IMR-90 (cell line): ENCODE results near the gene INPP5A. TPM values are rescaled to one million over a fixed set of nuclear protein-coding genes. Genes with fewer than 3 reads are reported as not detected.

Experiments used
- ATAC-seq: fragments of 200-7000 bp; cut with Tn5 transposase; 2 replicates; pipeline ENCODE4 v1.9.1; 2020; ENCODE audit warnings: low read depth, mild to moderate bottlenecking, moderate library complexity
- BruUV-seq: library from RNA; stranded (reverse); fragments of 400-500 nt; replicated peaks from 2 replicates; lab custom pipeline; 2021; lab: Mats Ljungman, UMichigan
- CTCF ChIA-PET: fragments of 300-600 bp; formaldehyde crosslinking; extraction: SDS; loops from one replicate; lab custom pipeline; 2021; ENCODE audit warnings: antibody characterized with exemption; lab: Yijun Ruan, JAX
- POLR2A ChIA-PET: fragments of 300-600 bp; sonication (Branson Sonifier 250); formaldehyde crosslinking; loops from one replicate; lab custom pipeline; 2022; ENCODE audit warnings: antibody characterized with exemption; ENCODE audit not compliant: unreplicated experiment; lab: Charles Lee
- DNase-seq: peaks from one replicate; pipeline ENCODE4 v3.0.0; 2013
- H2AFZ ChIP-seq: replicated peaks from 2 replicates; pipeline ENCODE3; 2013; ENCODE audit warnings: low read length, mild to moderate bottlenecking; ENCODE audit not compliant: poor library complexity
- H2AK5ac ChIP-seq: 2 replicates; pipeline ENCODE4 v1.6.1; 2013; ENCODE audit warnings: low read depth, low read length, inconsistent platforms
- H2AK9ac ChIP-seq: replicated peaks from 2 replicates; pipeline ENCODE3; 2013; ENCODE audit warnings: mild to moderate bottlenecking, low read depth, low read length, moderate library complexity; ENCODE audit not compliant: poor library complexity
- H2BK120ac ChIP-seq: 2 replicates; pipeline ENCODE4 v1.6.1; 2013; ENCODE audit warnings: low read depth, low read length, inconsistent platforms
- H2BK15ac ChIP-seq: 3 replicates; pipeline ENCODE4 v1.6.1; 2013; ENCODE audit warnings: low read depth, low read length, inconsistent platforms
- H2BK20ac ChIP-seq: 2 replicates; pipeline ENCODE4 v1.6.1; 2013; ENCODE audit warnings: low read depth, mild to moderate bottlenecking, inconsistent platforms, low read length, moderate library complexity
- H2BK5ac ChIP-seq: 2 replicates; pipeline ENCODE4 v1.6.1; 2013; ENCODE audit warnings: mild to moderate bottlenecking, low read depth, low read length, inconsistent platforms; ENCODE audit not compliant: poor library complexity, severe bottlenecking
- H3K14ac ChIP-seq: replicated peaks from 2 replicates; pipeline ENCODE4 v1.6.1; 2013; ENCODE audit warnings: low read depth, low read length, inconsistent platforms
- H3K18ac ChIP-seq: 2 replicates; pipeline ENCODE4 v1.6.1; 2013; ENCODE audit warnings: low read depth, low read length, control low read depth
- H3K23ac ChIP-seq: 2 replicates; pipeline ENCODE4 v1.6.1; 2013; ENCODE audit warnings: low read depth, low read length, inconsistent platforms
- H3K27ac ChIP-seq: 2 replicates; pipeline ENCODE4 v1.5.1; 2013; ENCODE audit warnings: mild to moderate bottlenecking, control low read depth, low read length; ENCODE audit not compliant: insufficient read depth
- H3K27me3 ChIP-seq: 2 replicates; pipeline ENCODE4 v1.6.1; 2013; ENCODE audit warnings: low read length; ENCODE audit not compliant: control insufficient read depth, insufficient read depth
- H3K36me3 ChIP-seq: 2 replicates; pipeline ENCODE4 v1.6.1; 2013; ENCODE audit warnings: low read length, mixed read lengths; ENCODE audit not compliant: control insufficient read depth, insufficient read depth
- H3K4ac ChIP-seq: 2 replicates; pipeline ENCODE4 v1.6.1; 2013; ENCODE audit warnings: low read depth, low read length, inconsistent platforms
- H3K4me1 ChIP-seq: 2 replicates; pipeline ENCODE4 v1.6.1; 2013; ENCODE audit warnings: low read length, mixed read lengths; ENCODE audit not compliant: control insufficient read depth, insufficient read depth
- H3K4me2 ChIP-seq: 2 replicates; pipeline ENCODE4 v1.6.1; 2013; ENCODE audit warnings: low read depth, mild to moderate bottlenecking, control low read depth, low read length, moderate library complexity
- H3K4me3 ChIP-seq: 2 replicates; pipeline ENCODE4 v1.5.1; 2013; ENCODE audit warnings: low read depth, mild to moderate bottlenecking, control low read depth, low read length, moderate library complexity; ENCODE audit not compliant: insufficient read depth
- H3K56ac ChIP-seq: 2 replicates; pipeline ENCODE4 v1.6.1; 2013; ENCODE audit warnings: low read length, inconsistent platforms; ENCODE audit not compliant: insufficient read depth; ENCODE audit errors: extremely low read depth
- H3K79me1 ChIP-seq, 2 experiments: 2 replicates each; pipeline ENCODE4 v1.6.1; 2013; ENCODE audit warnings: low read length in 2 of 2, inconsistent platforms in 1 of 2, low read depth in 1 of 2
- H3K9ac ChIP-seq: 2 replicates; pipeline ENCODE4 v1.6.1; 2013; ENCODE audit warnings: low read depth, low read length, control low read depth
- H3K9me1 ChIP-seq: 2 replicates; pipeline ENCODE4 v1.6.1; 2013; ENCODE audit warnings: low read length, inconsistent platforms; ENCODE audit not compliant: insufficient read depth
- H3K9me3 ChIP-seq: 2 replicates; pipeline ENCODE4 v1.6.1; 2013; ENCODE audit warnings: low read length; ENCODE audit not compliant: control insufficient read depth, insufficient read depth
- H4K20me1 ChIP-seq: 2 replicates; pipeline ENCODE4 v1.6.1; 2013; ENCODE audit warnings: low read length, inconsistent platforms; ENCODE audit not compliant: insufficient read depth
- H4K5ac ChIP-seq: 2 replicates; pipeline ENCODE4 v1.6.1; 2013; ENCODE audit warnings: mild to moderate bottlenecking, low read depth, low read length, control low read depth
- H4K8ac ChIP-seq, 2 experiments: 2 replicates each; pipeline ENCODE4 v1.6.1; 2013; ENCODE audit warnings: low read depth in 2 of 2, low read length in 2 of 2, control low read depth in 1 of 2, inconsistent platforms in 1 of 2
- H4K91ac ChIP-seq: 2 replicates; pipeline ENCODE4 v1.6.1; 2013; ENCODE audit warnings: low read depth, low read length, inconsistent platforms; ENCODE audit not compliant: insufficient read depth
- FOS ChIP-seq: fragments of 150-350 bp; IDR thresholded peaks from 2 replicates; pipeline ENCODE4 v1.6.1; 2016; ENCODE audit warnings: low read depth, low read length
- MAFK ChIP-seq: IDR thresholded peaks from 2 replicates; pipeline ENCODE4 v1.6.1; 2012; ENCODE audit warnings: low read depth, low read length, improper control_type of control experiment
- MAZ ChIP-seq: IDR thresholded peaks from 2 replicates; pipeline ENCODE4 v1.6.1; 2012; ENCODE audit warnings: low read depth, mild to moderate bottlenecking, low read length, improper control_type of control experiment, moderate library complexity, borderline replicate concordance
- RFX5 ChIP-seq: IDR thresholded peaks from 2 replicates; pipeline ENCODE4 v1.8.0; 2012; ENCODE audit warnings: low read depth, mild to moderate bottlenecking, low read length, moderate library complexity
- USF2 ChIP-seq: fragments of 150-350 bp; IDR thresholded peaks from 2 replicates; pipeline ENCODE4 v1.6.1; 2017; ENCODE audit warnings: mild to moderate bottlenecking, antibody characterized with exemption, low read length, low read depth
- WGBS, 2 experiments: methylation state at CpG; one replicate each; pipeline versions ENCODE4 v1.1.5 to v1.1.7; 2013; ENCODE audit warnings: missing lambda C conversion rate in 2 of 2; ENCODE audit not compliant: insufficient read length in 1 of 2; ENCODE audit errors: extremely low coverage in 2 of 2; 5-methylcytosine and 5-hydroxymethylcytosine counted together
- dilution Hi-C: fragments of 300-500 bp; cut with HindIII; formaldehyde crosslinking; loops from one replicate; pipeline ENCODE4 v1.14.3; 2018; ENCODE audit warnings: low sequenced_read_pairs; ENCODE audit not compliant: unreplicated experiment
- in situ Hi-C: fragments of 300-500 bp; cut with MboI; formaldehyde crosslinking; loops from 3 replicates; pipeline ENCODE4 v1.14.3; 2019; ENCODE audit warnings: low sequenced_read_pairs, inconsistent platforms, mixed read lengths
- intact Hi-C: fragments of 100-400 bp; cut with micrococcal nuclease; formaldehyde crosslinking; loops from 2 replicates; pipeline ENCODE4 v1.10.0; 2022
- polyA plus RNA-seq, 3 experiments: library from polyadenylated mRNA; depleted of rRNA; stranded (reverse); fragments of >200 nt; gene quantifications; 2 replicates each; pipeline ENCODE4 v1.2.3, GENCODE V29; 2012; ENCODE audit warnings: low replicate concordance in 1 of 3
- total RNA-seq: library from RNA; depleted of rRNA; stranded (reverse); fragments of >200 nt; gene quantifications from 2 replicates; pipeline ENCODE4 v1.2.3, GENCODE V29; 2012

Gene INPP5A
- total and polyA plus RNA-seq, 2 of the 4 experiments (the other 2 are of a cell fraction) = 21.4 to 36.7 TPM

GRCh38 chr10:132600416-132600815 lies 62.8 kb downstream of the INPP5A start:
- dilution Hi-C loops = no loop called here
- H2BK20ac ChIP-seq = no peak overlapping the region
- no peak overlapping the region for H2BK120ac ChIP-seq
- H3K27ac ChIP-seq = no peak overlapping the region
- no peak overlapping the region for H2AFZ ChIP-seq
- no peak overlapping the region for H4K8ac ChIP-seq
- ATAC-seq = no peak
- H4K20me1 ChIP-seq = peaks cover 57% of the 10 kb centered on the region
- no peak overlapping the region for H2AK9ac ChIP-seq
- 83% methylated on average over 1 of the region's 3 CpGs; no CpG with 5 or more reads in 1 of the 2 experiments for WGBS, 2 experiments
- no TSS peak for BruUV-seq
- H3K4ac ChIP-seq = no peak overlapping the region
- DNase-seq = no peak
- no peak overlapping the region for H3K14ac ChIP-seq
- TF ChIP-seq FOS = no peak
- no peak for TF ChIP-seq RFX5
- no peak for TF ChIP-seq MAFK
- TF ChIP-seq USF2 = no peak
- no peak for TF ChIP-seq MAZ
- no peak overlapping the region for H4K5ac ChIP-seq
- H3K4me2 ChIP-seq = no peak overlapping the region
- H3K18ac ChIP-seq = no peak overlapping the region
- in situ Hi-C loops = no loop called here
- no peak overlapping the region for H3K9ac ChIP-seq
- POLR2A ChIA-PET = no interaction called here
- no peak overlapping the region for H3K23ac ChIP-seq
- no peak overlapping the region for H2AK5ac ChIP-seq
- peaks cover 2% of the 10 kb centered on the region; the same call in 1 of the 2 replicates for H3K9me3 ChIP-seq
- intact Hi-C loops = no loop called here
- H2BK5ac ChIP-seq = no peak overlapping the region
- H4K91ac ChIP-seq = no peak overlapping the region
- H3K4me1 ChIP-seq = peaks cover 3% of the 10 kb centered on the region
- H3K36me3 ChIP-seq = no peaks in the 10 kb centered on the region
- H3K79me1 ChIP-seq = peaks cover 35 to 37% of the 10 kb centered on the region in 2 experiments
- H3K56ac ChIP-seq = no peak overlapping the region
- H3K9me1 ChIP-seq = peaks cover 9% of the 10 kb centered on the region
- no peak overlapping the region for H3K4me3 ChIP-seq
- no peak overlapping the region for H2BK15ac ChIP-seq
- peaks cover under 1% of the 10 kb centered on the region; the same call in 1 of the 2 replicates for H3K27me3 ChIP-seq
- CTCF ChIA-PET = no interaction called here
